MM.1S (cell line): ENCODE data around the gene SETBP1.

Experiments used
- DNase-seq: peaks from one replicate; pipeline ENCODE4 v3.0.0-alpha.2; 2015
- H2AFZ ChIP-seq: fragments of 300-600 bp; sonication (generic); 2 replicates; pipeline ENCODE4 v1.6.0; 2016; ENCODE audit warnings: antibody characterized with exemption, low read length
- H3F3A ChIP-seq: fragments of 300-600 bp; sonication (generic); 2 replicates; pipeline ENCODE4 v1.6.1; 2016; ENCODE audit warnings: mild to moderate bottlenecking, antibody characterized with exemption, low read length, moderate library complexity, mixed read lengths; ENCODE audit not compliant: insufficient read depth
- H3K27ac ChIP-seq: fragments of 300-600 bp; sonication (generic); 2 replicates; pipeline ENCODE4 v1.5.1; 2016; ENCODE audit warnings: mild to moderate bottlenecking, low read length
- H3K27me3 ChIP-seq: fragments of 300-600 bp; sonication (generic); replicated peaks from 2 replicates; pipeline ENCODE4 v1.6.0; 2016; ENCODE audit warnings: low read length; ENCODE audit not compliant: insufficient read depth
- H3K36me3 ChIP-seq: fragments of 300-600 bp; sonication (generic); replicated peaks from 2 replicates; pipeline ENCODE4 v1.6.1; 2016; ENCODE audit warnings: mild to moderate bottlenecking, low read length, mixed read lengths; ENCODE audit not compliant: insufficient read depth
- H3K4me1 ChIP-seq: fragments of 300-600 bp; sonication (generic); 2 replicates; pipeline ENCODE4 v1.6.1; 2016; ENCODE audit warnings: low read length, mixed read lengths
- H3K4me2 ChIP-seq: fragments of 300-600 bp; sonication (generic); 2 replicates; pipeline ENCODE4 v1.6.0; 2016; ENCODE audit warnings: low read depth, low read length
- H3K4me3 ChIP-seq: fragments of 300-600 bp; sonication (generic); 2 replicates; pipeline ENCODE4 v1.5.1; 2016; ENCODE audit warnings: low read length, mixed read lengths
- H3K79me2 ChIP-seq: fragments of 300-600 bp; sonication (generic); 2 replicates; pipeline ENCODE4 v1.6.1; 2016; ENCODE audit warnings: mixed run types, low read length, mixed read lengths
- H3K9ac ChIP-seq: fragments of 300-600 bp; sonication (generic); 2 replicates; pipeline ENCODE4 v1.6.1; 2016; ENCODE audit warnings: low read length, mixed read lengths
- H3K9me2 ChIP-seq: fragments of 300-600 bp; sonication (generic); replicated peaks from 2 replicates; pipeline ENCODE4 v1.6.1; 2016; ENCODE audit warnings: mild to moderate bottlenecking, low read length, mixed read lengths; ENCODE audit not compliant: insufficient read depth
- H3K9me3 ChIP-seq: fragments of 300-600 bp; sonication (generic); replicated peaks from 2 replicates; pipeline ENCODE4 v1.6.1; 2016; ENCODE audit warnings: mild to moderate bottlenecking, low read length, mixed read lengths; ENCODE audit not compliant: insufficient read depth
- H4K20me1 ChIP-seq: fragments of 300-600 bp; sonication (generic); 2 replicates; pipeline ENCODE4 v1.6.1; 2016; ENCODE audit warnings: mild to moderate bottlenecking, low read length, moderate library complexity, mixed read lengths; ENCODE audit not compliant: insufficient read depth
- CTCF ChIP-seq: fragments of 300-600 bp; sonication (generic); IDR thresholded peaks from 2 replicates; pipeline ENCODE4 v1.5.1; 2016; ENCODE audit warnings: antibody characterized with exemption, low read length, mixed read lengths
- EZH2 ChIP-seq: fragments of 300-600 bp; sonication (generic); optimal IDR thresholded peaks from 2 replicates; pipeline ENCODE3; 2017; ENCODE audit warnings: low read depth, mild to moderate bottlenecking, antibody characterized with exemption, low read length, mixed read lengths
- EZH2phosphoT487 ChIP-seq: fragments of 300-600 bp; sonication (generic); IDR thresholded peaks from 2 replicates; pipeline ENCODE4 v1.6.1; 2018; ENCODE audit warnings: antibody characterized with exemption, low read length

SETBP1 gene

GRCh38 chr18:44682871-44683221 is 2.2 kb downstream of the SETBP1 start:
- Histone ChIP-seq H3K9me2 (no peaks in the 10 kb centered on the region), H4K20me1 (no peaks in the 10 kb centered on the region), H3F3A (peaks cover 26% of the 10 kb centered on the region), H3K79me2 (peaks cover 71% of the 10 kb centered on the region), H3K27ac (peak overlapping the region; percentile 97), H3K36me3 (no peaks in the 10 kb centered on the region), H2AFZ (no peak overlapping the region), H3K27me3 (no peaks in the 10 kb centered on the region), H3K9me3 (no peaks in the 10 kb centered on the region), H3K4me3 (peak overlapping the region; percentile 96), H3K4me1 (peaks cover 40% of the 10 kb centered on the region), H3K9ac (peak overlapping the region; percentile 98), H3K4me2 (peak overlapping the region; percentile 95)
- DNase-seq: no peak
- no peak for TF ChIP-seq EZH2phosphoT487
- no peak for TF ChIP-seq CTCF
- TF ChIP-seq EZH2: no peak

GRCh38 chr18:44683556-44683955 is 2.9 kb downstream of the SETBP1 start:
- Histone ChIP-seq H3K27me3 (no peaks in the 10 kb centered on the region), H3K4me2 (peak overlapping the region; percentile 95), H3K4me3 (peak overlapping the region; percentile 96), H3K36me3 (no peaks in the 10 kb centered on the region), H3K27ac (peak overlapping the region; percentile 97; the same call in 1 of the 2 replicates), H4K20me1 (no peaks in the 10 kb centered on the region), H3K9me3 (no peaks in the 10 kb centered on the region), H3K9me2 (no peaks in the 10 kb centered on the region), H3K9ac (peak overlapping the region; percentile 98), H3K4me1 (peaks cover 36% of the 10 kb centered on the region), H3F3A (peaks cover 26% of the 10 kb centered on the region), H3K79me2 (peaks cover 78% of the 10 kb centered on the region), H2AFZ (no peak overlapping the region)
- no peak for DNase-seq
- TF ChIP-seq EZH2phosphoT487 (no peak), EZH2 (no peak), CTCF (no peak)

- Histone ChIP-seq H3K27me3 (no peaks in the 10 kb centered on the region), H3K9me3 (no peaks in the 10 kb centered on the region), H3K9ac (no peak overlapping the region), H3K4me1 (peaks cover 35% of the 10 kb centered on the region), H3K36me3 (no peaks in the 10 kb centered on the region), H2AFZ (no peak overlapping the region), H3K9me2 (no peaks in the 10 kb centered on the region), H3K27ac (no peak overlapping the region), H3K4me2 (no peak overlapping the region), H3K4me3 (no peak overlapping the region), H3K79me2 (peaks cover 96% of the 10 kb centered on the region), H3F3A (peaks cover 25% of the 10 kb centered on the region), H4K20me1 (no peaks in the 10 kb centered on the region)
- TF ChIP-seq EZH2phosphoT487 (no peak), EZH2 (no peak), CTCF (no peak)
- no peak for DNase-seq
These were observed 4.6 kb downstream of the SETBP1 start for GRCh38 chr18:44685296-44685695.

DNA sequence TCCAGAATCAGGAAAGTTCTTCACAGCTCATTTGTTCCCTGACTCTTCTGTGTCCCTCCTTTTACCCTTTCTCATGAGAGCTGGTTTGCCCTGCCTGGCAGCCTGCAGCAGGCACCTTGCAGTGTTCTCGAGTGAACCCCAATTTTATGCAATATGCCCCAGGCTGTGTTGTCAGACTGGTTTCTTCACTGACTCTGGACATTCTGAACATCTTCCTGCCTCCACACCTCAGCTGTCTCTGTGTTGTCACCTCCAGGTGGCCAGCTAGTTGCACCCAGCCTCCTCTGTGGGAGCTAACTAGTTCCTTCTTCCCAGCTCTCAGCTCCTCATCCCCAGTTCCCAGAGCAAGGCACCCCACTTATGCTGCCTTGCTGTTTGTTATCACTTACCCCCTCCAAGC is 5.5 kb downstream of the SETBP1 start:
- no peaks in the 10 kb centered on the region for H3K36me3 ChIP-seq
- H2AFZ ChIP-seq: no peak overlapping the region
- no peaks in the 10 kb centered on the region for H3K9me2 ChIP-seq
- DNase-seq: no peak
- H3K9ac ChIP-seq: no peak overlapping the region
- no peak overlapping the region for H3K4me3 ChIP-seq
- 0 out of 2 replicates have a peak overlapping the region, but pooled peaks have one; percentile 9 for H3K4me2 ChIP-seq
- no peaks in the 10 kb centered on the region for H4K20me1 ChIP-seq
- peaks cover 35% of the 10 kb centered on the region for H3K4me1 ChIP-seq
- TF ChIP-seq EZH2phosphoT487: no peak
- TF ChIP-seq EZH2: no peak
- TF ChIP-seq CTCF: no peak
- H3K9me3 ChIP-seq: no peaks in the 10 kb centered on the region
- no peaks in the 10 kb centered on the region for H3K27me3 ChIP-seq
- no peak overlapping the region for H3K27ac ChIP-seq
- peaks cover 100% of the 10 kb centered on the region for H3K79me2 ChIP-seq
- H3F3A ChIP-seq: peaks cover 17% of the 10 kb centered on the region
